DOHH2 (cell line): ENCODE results near the gene MEGF11.

Experiments
- EZH2phosphoT487 ChIP-seq: fragments of 200-600 bp; sonication (generic); IDR thresholded peaks from 2 replicates; pipeline ENCODE4 v1.6.1; 2017; ENCODE audit warnings: borderline replicate concordance, mild to moderate bottlenecking, antibody characterized with exemption, low read length, moderate library complexity, mixed read lengths
- TF ChIP-seq, protein P1 (sequence below): fragments of 200-600 bp; sonication (generic); IDR thresholded peaks from one replicate; pipeline ENCODE4 v1.5.1; 2014; ENCODE audit warnings: antibody characterized with exemption, mild to moderate bottlenecking, low read depth, low read length; ENCODE audit not compliant: poor library complexity, severe bottlenecking

DNA sequence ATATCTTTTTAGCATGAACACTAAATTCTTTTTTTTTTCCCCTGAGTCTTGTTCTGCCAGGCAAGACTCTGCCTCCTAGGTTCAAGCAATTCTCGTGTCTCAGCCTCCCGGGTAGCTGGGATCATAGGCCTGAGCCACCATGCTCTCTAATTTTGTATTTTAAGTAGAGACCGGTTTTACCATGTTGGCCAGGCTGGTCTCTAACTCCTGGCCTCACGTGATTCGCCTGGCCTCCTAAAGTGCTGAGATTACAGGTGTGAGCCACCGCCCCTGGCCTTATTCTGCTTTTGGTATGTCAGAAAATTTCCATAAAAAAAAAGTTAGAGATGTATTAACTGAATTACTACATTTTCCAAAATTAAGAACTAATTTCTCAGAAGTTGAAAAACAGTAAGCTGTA is 370.0 kb downstream of the MEGF11 start:
- TF ChIP-seq, protein P1, sequence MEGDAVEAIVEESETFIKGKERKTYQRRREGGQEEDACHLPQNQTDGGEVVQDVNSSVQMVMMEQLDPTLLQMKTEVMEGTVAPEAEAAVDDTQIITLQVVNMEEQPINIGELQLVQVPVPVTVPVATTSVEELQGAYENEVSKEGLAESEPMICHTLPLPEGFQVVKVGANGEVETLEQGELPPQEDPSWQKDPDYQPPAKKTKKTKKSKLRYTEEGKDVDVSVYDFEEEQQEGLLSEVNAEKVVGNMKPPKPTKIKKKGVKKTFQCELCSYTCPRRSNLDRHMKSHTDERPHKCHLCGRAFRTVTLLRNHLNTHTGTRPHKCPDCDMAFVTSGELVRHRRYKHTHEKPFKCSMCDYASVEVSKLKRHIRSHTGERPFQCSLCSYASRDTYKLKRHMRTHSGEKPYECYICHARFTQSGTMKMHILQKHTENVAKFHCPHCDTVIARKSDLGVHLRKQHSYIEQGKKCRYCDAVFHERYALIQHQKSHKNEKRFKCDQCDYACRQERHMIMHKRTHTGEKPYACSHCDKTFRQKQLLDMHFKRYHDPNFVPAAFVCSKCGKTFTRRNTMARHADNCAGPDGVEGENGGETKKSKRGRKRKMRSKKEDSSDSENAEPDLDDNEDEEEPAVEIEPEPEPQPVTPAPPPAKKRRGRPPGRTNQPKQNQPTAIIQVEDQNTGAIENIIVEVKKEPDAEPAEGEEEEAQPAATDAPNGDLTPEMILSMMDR, result no peak
- TF ChIP-seq EZH2phosphoT487, result no peak
